Thyroid gland (tissue), 4 donors: Measurements from ENCODE around the gene UBR7. TPM values are rescaled to one million over a fixed set of nuclear protein-coding genes. Genes with fewer than 3 reads are reported as not detected.
A peak's percentile ranks its signal among the peaks of the same experiment; 100 is the strongest.
"Not testable (repeated sequence)": the region's sequence is repeated elsewhere in the genome, so short reads cannot be mapped to it uniquely, and the experiment has no call there.

Experiments
- DNase-seq, 2 donors: peaks; one replicate each; pipeline ENCODE4 v3.0.0-alpha.2; 2019
- H3K27ac ChIP-seq, 3 donors: fragments of 200-600 bp; sonication (generic); 1 replicate in 2 of 3; 2 replicates in 1 of 3; pipeline ENCODE4 v1.5.1; 2016 to 2019; ENCODE audit warnings: mild to moderate bottlenecking in 1 of 3, moderate library complexity in 1 of 3
- H3K27me3 ChIP-seq: fragments of 200-600 bp; sonication (generic); one replicate; pipeline ENCODE4 v1.5.1; 2019
- H3K36me3 ChIP-seq, 2 donors: fragments of 200-600 bp; sonication (generic); one replicate each; pipeline ENCODE4 v1.5.1; 2016 to 2019
- H3K4me1 ChIP-seq, 2 donors: fragments of 200-600 bp; sonication (generic); one replicate each; pipeline ENCODE4 v1.5.1; 2017 to 2019
- H3K4me3 ChIP-seq, 3 donors: fragments of 200-600 bp; sonication (generic); replicated peaks in 1 of 3; 1 replicate in 2 of 3; 2 replicates in 1 of 3; pipeline ENCODE4 v1.5.1; 2016; ENCODE audit warnings: mild to moderate bottlenecking in 1 of 3
- H3K9me3 ChIP-seq: fragments of 200-600 bp; sonication (generic); one replicate; pipeline ENCODE4 v1.5.1; 2017
- CTCF ChIP-seq, 6 experiments: fragments of 200-600 bp in 3 of 6; fragments of 450-650 bp in 3 of 6; sonication (generic) in 3 of 6; IDR thresholded peaks; one replicate each; pipeline ENCODE4 v1.5.1; 2016 to 2019; ENCODE audit warnings: antibody characterized with exemption in 6 of 6, mild to moderate bottlenecking in 2 of 6, inconsistent platforms in 1 of 6, moderate library complexity in 1 of 6
- POLR2A ChIP-seq, 2 donors: fragments of 450-650 bp; IDR thresholded peaks; one replicate each; pipeline ENCODE4 v1.6.1; 2017; ENCODE audit warnings: antibody characterized with exemption in 2 of 2, mild to moderate bottlenecking in 2 of 2, moderate library complexity in 1 of 2
- WGBS, 2 donors: methylation state at CpG; one replicate each; pipeline ENCODE4 v1.1.5; 2017; 5-methylcytosine and 5-hydroxymethylcytosine counted together
- intact Hi-C: fragments of 100-400 bp; cut with DNase I; formaldehyde crosslinking; loops from one replicate; pipeline ENCODE4 v1.15.1; 2023
- total RNA-seq, 4 donors: library from RNA; depleted of rRNA; stranded (reverse); fragments of >200 nt; gene quantifications; one replicate each; pipeline ENCODE4 v1.2.3, GENCODE V29; 2016

UBR7 gene
- total RNA-seq, 4 donors from 2014 or later, result 29.0 to 52.0 (median 36.9) TPM

GRCh38 chr14:93223565-93223964 is 16.5 kb downstream of the UBR7 start:
- 97 to 100% methylated on average over 26 to 27 of the region's 27 CpGs for WGBS, 2 donors
- Histone ChIP-seq H3K27me3 (no peaks in the 10 kb centered on the region), H3K9me3 (no peaks in the 10 kb centered on the region), H3K4me3 (no peak overlapping the region), H3K36me3 (peaks cover 37 to 51% of the 10 kb centered on the region in 2 donors), H3K27ac (no peak overlapping the region), H3K4me1 (no peaks in the 10 kb centered on the region)
- no peak for TF ChIP-seq POLR2A (IDR thresholded peaks at IDR 0.05)
- TF ChIP-seq CTCF (IDR thresholded peaks at IDR 0.05), result no peak
- intact Hi-C loops, result no loop called here
- no peak for DNase-seq

GRCh38 chr14:93228550-93228949 is 21.5 kb downstream of the UBR7 start:
- H3K4me3 ChIP-seq, result no peak overlapping the region
- H3K27ac ChIP-seq, result no peak overlapping the region

GRCh38 chr14:93230539-93230938 is 23.5 kb downstream of the UBR7 start:
- Histone ChIP-seq H3K27me3 (no peaks in the 10 kb centered on the region), H3K4me3 (no peak overlapping the region), H3K27ac (no peak overlapping the region), H3K36me3 (peaks cover 10 to 23% of the 10 kb centered on the region in 2 donors), H3K9me3 (no peaks in the 10 kb centered on the region), H3K4me1 (peaks cover 0 to 4% of the 10 kb centered on the region in 2 donors)
- intact Hi-C loops, result no loop called here
- DNase-seq, result no peak
- 93 to 95% methylated on average over 16 of the region's 16 CpGs for WGBS, 2 donors
- no peak for TF ChIP-seq CTCF (IDR thresholded peaks at IDR 0.05)
- TF ChIP-seq POLR2A (IDR thresholded peaks at IDR 0.05), result no peak

More at GRCh38 chr14:93228550-93228949, 21.5 kb downstream of the UBR7 start:
- WGBS, 2 donors, result 90 to 93% methylated on average over 8 of the region's 8 CpGs
- peaks cover 14 to 23% of the 10 kb centered on the region in 2 donors for H3K36me3 ChIP-seq
- intact Hi-C loops, result no loop called here
- no peak for TF ChIP-seq CTCF (IDR thresholded peaks at IDR 0.05)
- no peak for TF ChIP-seq POLR2A (IDR thresholded peaks at IDR 0.05)
- no peaks in the 10 kb centered on the region for H3K9me3 ChIP-seq
- H3K27me3 ChIP-seq, result no peaks in the 10 kb centered on the region
- peaks cover 0 to 4% of the 10 kb centered on the region in 2 donors for H3K4me1 ChIP-seq
- DNase-seq, result no peak

GRCh38 chr14:93231129-93231979 is 24.3 kb downstream of the UBR7 start:
- 14 to 38% methylated on average over 29 to 37 of the region's 39 CpGs for WGBS, 2 donors
- no peak overlapping the region for H3K27ac ChIP-seq
- H3K4me1 ChIP-seq, result peaks cover 0 to 4% of the 10 kb centered on the region in 2 donors
- no peak overlapping the region for H3K4me3 ChIP-seq
- H3K36me3 ChIP-seq, result peaks cover 10 to 19% of the 10 kb centered on the region in 2 donors
- DNase-seq, result peak in 1 of 2 donors; percentile 22
- intact Hi-C loops, result no loop called here
- H3K9me3 ChIP-seq, result no peaks in the 10 kb centered on the region
- TF ChIP-seq POLR2A (IDR thresholded peaks at IDR 0.05) (no peak), CTCF (IDR thresholded peaks at IDR 0.05) (no peak)
- H3K27me3 ChIP-seq, result no peaks in the 10 kb centered on the region

- no peaks in the 10 kb centered on the region for H3K9me3 ChIP-seq
- H3K4me1 ChIP-seq, result peaks cover 0 to 4% of the 10 kb centered on the region in 2 donors
- H3K27ac ChIP-seq, result no peak overlapping the region
- H3K27me3 ChIP-seq, result no peaks in the 10 kb centered on the region
- WGBS, 2 donors, result 51 to 65% methylated on average over 14 to 17 of the region's 17 CpGs
- no peak for TF ChIP-seq POLR2A (IDR thresholded peaks at IDR 0.05)
- no peak for TF ChIP-seq CTCF (IDR thresholded peaks at IDR 0.05)
- intact Hi-C loops, result no loop called here
- no peak overlapping the region for H3K4me3 ChIP-seq
- no peak for DNase-seq
- H3K36me3 ChIP-seq, result peaks cover 6 to 15% of the 10 kb centered on the region in 2 donors
These were observed 25.1 kb downstream of the UBR7 start for GRCh38 chr14:93232159-93232558.

GRCh38 chr14:93233078-93233477 is 26.0 kb downstream of the UBR7 start:
- H3K27me3 ChIP-seq, H3K36me3 ChIP-seq, H3K9me3 ChIP-seq, H3K4me3 ChIP-seq, H3K27ac ChIP-seq, DNase-seq, intact Hi-C loops, H3K4me1 ChIP-seq: not testable (repeated sequence)
- WGBS, 2 donors, result 88 to 91% methylated on average over 5 of the region's 5 CpGs
